ENCODE measurements around the gene COL1A2.

DNA sequence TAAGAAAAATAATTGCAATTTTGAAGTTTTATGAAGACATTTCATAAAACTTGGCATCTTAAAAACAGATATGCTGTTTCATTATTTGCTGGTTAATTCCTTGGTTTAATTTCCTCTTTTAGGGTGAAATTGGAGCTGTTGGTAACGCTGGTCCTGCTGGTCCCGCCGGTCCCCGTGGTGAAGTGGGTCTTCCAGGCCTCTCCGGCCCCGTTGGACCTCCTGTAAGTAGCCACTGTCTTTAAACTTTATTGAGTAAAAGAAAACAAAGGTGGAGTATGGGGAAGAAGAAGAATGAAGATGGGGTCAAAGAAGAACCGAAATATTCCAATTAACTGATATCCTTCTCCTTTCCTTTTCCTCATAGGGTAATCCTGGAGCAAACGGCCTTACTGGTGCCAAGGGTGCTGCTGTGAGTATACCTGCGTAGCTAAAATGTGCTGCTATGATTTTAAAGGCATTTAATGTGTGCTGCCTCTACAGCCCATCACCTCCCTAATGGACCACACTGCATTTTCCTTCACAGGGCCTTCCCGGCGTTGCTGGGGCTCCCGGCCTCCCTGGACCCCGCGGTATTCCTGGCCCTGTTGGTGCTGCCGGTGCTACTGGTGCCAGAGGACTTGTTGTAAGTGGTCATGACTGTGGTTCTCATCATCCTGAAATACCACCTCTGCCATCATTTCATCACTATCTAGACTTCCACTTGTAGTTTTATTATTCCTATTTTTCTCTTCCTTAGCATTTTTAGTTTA, 14.7 kb downstream of the COL1A2 start:
- no peak for TF ChIP-seq POLR2A (IDR thresholded peaks at IDR 0.05)
- TF ChIP-seq CTCF (IDR thresholded peaks at IDR 0.05): no peak
